Measurements from ENCODE around the gene ZNF658.
"Not testable (repeated sequence)": the region's sequence is repeated elsewhere in the genome, so short reads cannot be mapped to it uniquely, and the experiment has no call there.

ZNF658 gene

GRCh38 chr9:66900490-66901131 lies at the start of gene ZNF658:
Gene ZNF658, plus strand, starts transcription at chr9:66900725. Its CDS starts 2,837 bp downstream, at chr9:66903562.
- DNase-seq, result peak; percentile 82

GRCh38 chr9:66861732-66862131 lies 38.8 kb upstream of the ZNF658 start:
- DNase-seq, result not testable (repeated sequence)

GRCh38 chr9:66868660-66869059 lies 31.9 kb upstream of the ZNF658 start:
- DNase-seq, result not testable (repeated sequence)

- DNase-seq, result not testable (repeated sequence)
These were observed 19.9 kb upstream of the ZNF658 start for GRCh38 chr9:66880605-66881004.

GRCh38 chr9:66881847-66882246 lies 18.7 kb upstream of the ZNF658 start:
- DNase-seq, result not testable (repeated sequence)

- DNase-seq, result not testable (repeated sequence)
These were observed 10.2 kb upstream of the ZNF658 start for GRCh38 chr9:66890334-66890733.

GRCh38 chr9:66901141-66901540 lies 616 bp downstream of the ZNF658 start:
- not testable (repeated sequence) for DNase-seq

- DNase-seq, result not testable (repeated sequence)
These were observed 9.0 kb downstream of the ZNF658 start for GRCh38 chr9:66909560-66909959.

GRCh38 chr9:66920072-66920471 lies 19.5 kb downstream of the ZNF658 start:
- not testable (repeated sequence) for DNase-seq

GRCh38 chr9:66936194-66936870 lies 35.8 kb downstream of the ZNF658 start:
- DNase-seq, result not testable (repeated sequence)

GRCh38 chr9:66937662-66938061 lies 37.1 kb downstream of the ZNF658 start:
- DNase-seq, result not testable (repeated sequence)

- DNase-seq, result not testable (repeated sequence)
These were observed 37.8 kb downstream of the ZNF658 start for GRCh38 chr9:66938322-66938721.

GRCh38 chr9:66939878-66940830 lies 39.6 kb downstream of the ZNF658 start:
- not testable (repeated sequence) for DNase-seq

- DNase-seq, result not testable (repeated sequence)
These were observed 42.1 kb downstream of the ZNF658 start for GRCh38 chr9:66942400-66943155.

GRCh38 chr9:66952576-66952975 lies 52.1 kb downstream of the ZNF658 start:
- not testable (repeated sequence) for DNase-seq

Measured in CD4-positive, alpha-beta T cell treated with Interleukin-10 for 1 hour (primary cell).